ENCODE measurements around the gene STEEP1.

STEEP1 gene

DNA sequence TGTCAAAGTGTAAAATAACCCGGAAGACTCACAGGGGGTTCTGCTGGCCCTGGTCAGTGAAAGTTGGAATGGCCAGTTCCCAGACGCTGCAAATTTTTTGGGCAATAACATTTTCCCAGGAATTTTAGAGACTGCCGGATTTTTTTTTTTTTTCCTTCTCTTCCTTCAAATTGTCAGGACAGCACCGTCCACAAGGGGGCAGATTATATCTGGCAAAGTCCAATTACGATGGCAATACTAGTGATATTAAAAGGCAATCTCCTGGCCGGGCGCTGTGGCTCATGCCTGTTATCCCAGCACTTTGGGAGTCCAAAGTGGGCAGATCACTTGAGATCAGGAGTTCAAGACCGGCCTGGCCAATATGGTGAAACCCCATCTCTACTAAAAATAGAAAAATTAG, 76.5 kb downstream of the STEEP1 start:
- DNase-seq (ENCODE audit: low spot score), result peak; percentile 42
